COLO668 (cell line): Measurements from ENCODE around the gene BIN2.
A peak's percentile ranks its signal among the peaks of the same experiment; 100 is the strongest.
"Not testable (repeated sequence)": the region's sequence is repeated elsewhere in the genome, so short reads cannot be mapped to it uniquely, and the experiment has no call there.

ENCODE experiments used
- DNase-seq: peaks from one replicate; lab custom pipeline; 2025; ENCODE audit not compliant: unreplicated experiment; lab: John Stamatoyannopoulos, UW

The BIN2 gene

DNA sequence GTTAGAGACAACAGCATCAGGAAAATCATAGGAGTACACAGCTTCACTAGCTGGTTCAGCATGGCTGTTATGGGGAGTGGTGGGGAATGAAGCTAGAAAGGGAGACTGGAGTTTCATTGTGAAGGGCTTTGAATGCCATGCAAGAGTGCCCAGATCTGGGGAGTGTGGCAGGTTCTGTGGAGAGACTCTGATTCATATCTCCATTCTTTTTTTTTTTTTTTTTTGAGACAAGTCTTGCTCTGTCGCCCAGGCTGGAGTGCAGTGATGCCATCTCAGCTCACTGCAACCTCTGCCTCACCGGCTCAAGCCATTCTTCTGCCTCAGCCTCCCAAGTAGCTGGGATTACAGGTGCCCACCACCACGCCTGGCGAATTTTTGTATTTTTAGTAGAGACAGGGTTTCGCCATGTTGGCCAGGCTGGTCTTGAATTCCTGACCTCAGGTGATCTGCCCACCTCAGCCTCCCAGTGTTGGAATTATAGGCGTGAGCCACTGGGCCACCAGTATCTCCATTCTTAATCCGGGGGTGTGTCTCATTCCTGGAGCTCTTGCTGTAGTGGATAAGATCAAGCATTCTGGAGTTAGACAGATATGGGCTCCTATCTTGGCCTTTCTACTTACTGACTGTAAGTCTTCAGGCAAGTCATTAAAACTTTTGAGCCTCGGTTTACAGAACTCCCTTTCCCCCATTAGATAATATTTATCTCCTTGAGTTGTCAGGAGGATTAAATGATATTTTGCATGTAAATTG lies 5.7 kb downstream of the BIN2 start:
- not testable (repeated sequence) for DNase-seq

DNA sequence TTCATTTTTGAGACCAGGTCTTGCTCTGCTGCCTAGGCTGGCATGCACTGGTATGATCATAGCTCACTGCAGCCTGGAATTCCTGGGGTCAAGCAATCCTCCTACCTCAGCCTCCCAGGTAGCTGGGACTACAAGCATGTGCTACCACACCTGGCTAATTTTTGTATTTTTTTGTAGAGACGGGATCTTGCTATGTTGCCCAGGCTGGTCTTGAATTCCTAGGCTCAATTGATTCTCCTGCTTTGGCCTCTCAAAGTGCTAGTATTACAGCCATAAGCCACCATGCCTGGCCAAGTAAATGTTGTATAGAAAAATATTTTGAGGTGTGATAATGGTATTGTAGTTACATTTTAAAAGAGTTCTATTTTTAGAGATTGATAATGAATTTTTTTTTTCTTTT lies 12.6 kb downstream of the BIN2 start:
- no peak for DNase-seq

DNA sequence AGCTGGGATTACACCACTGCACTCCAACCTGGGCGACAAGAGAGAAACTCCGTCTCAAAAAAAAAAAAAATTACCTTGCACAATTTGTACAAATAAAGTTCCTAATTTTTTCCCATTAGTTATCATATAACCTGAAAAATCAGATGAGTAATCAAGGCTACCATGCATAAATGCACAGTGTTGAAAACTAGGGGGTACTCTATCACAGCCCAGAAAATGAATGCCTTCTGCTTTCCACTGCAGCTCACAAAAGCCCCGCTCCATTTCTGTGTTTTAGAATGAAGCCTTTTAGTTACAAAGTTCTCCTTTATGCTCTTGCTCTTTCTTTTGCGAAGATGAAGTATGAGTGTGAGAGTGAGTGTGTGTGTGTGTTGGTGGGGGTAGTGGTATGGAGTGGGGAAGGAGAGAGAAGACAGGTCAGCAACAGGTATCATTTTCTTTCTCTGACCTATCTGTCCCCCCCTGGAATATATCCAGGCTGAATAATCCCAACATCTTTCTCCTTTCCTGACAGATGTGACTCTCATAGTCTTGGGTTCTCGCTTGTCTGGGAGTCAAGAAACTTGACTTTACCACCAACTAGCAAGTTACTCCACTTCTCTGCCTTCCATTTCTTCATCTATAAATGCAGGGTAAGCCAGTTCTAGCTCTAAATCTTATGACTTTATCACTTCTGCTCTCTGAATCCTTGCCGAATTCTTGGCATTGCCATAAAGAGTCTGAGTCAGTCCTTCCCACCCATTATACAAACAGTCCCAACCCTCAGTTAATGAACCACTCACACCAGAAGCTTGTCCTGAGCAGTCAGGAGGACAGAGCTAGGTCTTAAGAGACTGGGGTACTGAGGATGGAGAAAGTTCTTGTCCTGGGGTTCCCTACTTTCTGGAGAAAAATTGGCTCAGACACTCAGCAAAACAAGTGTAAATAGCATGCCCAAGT lies 16.1 kb downstream of the BIN2 start:
- no peak for DNase-seq

DNA sequence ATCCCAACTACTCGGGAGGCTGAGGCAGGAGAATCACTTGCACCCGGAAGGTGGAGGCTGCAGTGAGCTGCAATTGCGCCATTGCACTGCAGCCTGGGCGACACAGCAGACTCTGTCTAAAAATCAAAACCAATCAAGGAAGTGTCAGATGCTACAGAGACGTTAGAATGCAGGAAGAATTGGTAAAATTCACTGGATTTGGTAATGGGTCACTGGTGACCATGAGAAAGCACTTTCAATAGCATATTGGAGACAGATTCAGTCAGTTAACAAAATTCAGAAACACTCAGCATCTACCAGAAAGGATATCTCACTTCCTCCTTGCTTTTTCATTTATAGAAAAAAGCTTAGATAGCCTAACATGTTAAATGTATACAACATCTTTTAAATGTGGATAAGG lies 17.5 kb downstream of the BIN2 start:
- no peak for DNase-seq

DNA sequence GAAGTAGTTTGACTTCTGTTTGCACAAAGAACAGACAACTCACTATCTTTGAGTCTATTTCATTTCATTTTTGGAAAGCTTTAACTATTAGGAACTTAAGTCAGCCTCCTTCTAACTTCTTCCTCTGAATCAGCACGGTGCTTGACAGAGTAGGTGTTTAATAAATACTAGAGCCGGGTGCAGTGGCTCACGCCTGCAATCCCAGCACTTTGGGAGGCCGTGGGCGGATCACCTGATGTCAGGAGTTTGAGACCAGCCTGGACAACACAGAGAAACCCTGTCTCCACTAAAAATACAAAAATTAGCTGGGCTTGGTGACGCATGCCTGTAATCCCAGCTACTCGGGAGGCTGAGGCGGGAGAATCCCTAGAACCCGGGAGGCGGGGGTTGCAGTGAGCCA lies 23.2 kb downstream of the BIN2 start:
- DNase-seq = not testable (repeated sequence)

DNA sequence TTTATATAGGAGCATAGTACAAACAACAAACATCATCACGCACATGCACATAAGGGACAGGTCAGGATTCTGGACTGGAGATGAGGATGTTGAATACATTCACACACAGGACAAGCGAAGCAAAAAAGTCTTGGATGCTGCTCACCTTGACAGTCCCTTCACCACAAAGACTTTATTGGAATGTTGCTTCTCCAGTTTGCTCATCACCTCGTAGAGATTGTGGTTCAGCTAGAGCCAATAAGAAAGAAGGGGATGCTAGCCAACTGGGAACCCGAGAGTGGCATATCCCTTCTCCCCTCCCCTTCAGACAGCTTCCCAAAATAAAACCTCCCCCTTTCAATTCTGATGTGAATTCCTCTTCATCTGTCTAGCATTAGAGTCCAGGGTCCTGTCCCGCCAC lies 28.3 kb downstream of the BIN2 start:
- no peak for DNase-seq

DNA sequence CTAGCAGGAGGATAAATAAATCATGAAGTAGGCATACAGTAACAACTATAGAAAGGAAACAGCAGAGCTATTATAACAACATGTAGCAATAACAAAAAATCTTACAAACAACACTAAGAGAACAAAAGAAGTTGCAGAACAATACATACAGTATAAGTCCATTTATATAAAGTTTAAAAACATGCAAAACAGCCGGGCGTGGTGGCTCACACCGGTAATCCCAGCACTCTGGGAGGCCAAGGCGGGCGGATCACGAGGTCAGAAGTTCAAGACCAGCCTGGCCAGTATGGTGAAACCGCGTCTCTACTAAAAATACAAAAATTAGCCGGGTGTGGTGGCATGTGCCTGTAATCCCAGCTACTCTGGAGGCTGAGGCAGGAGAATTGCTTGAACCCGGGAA lies 29.9 kb downstream of the BIN2 start:
- DNase-seq = not testable (repeated sequence)

DNA sequence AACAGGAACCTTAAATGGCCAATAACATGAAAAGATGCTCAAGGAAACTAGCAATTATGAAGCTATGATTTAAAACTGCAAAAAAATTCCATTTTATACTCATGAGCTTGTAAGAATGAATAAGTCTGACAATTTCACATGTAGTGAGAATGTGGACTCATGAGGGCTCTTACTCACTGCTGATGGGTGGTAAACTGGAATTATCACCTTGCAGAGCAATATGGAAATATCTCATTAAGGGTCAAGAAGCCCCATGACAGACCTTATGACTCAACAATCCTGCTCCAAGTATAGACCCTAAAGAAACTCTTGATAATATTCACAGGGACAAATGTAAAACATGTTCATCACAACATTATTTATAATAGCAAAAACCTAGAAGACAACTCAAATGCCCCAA lies 30.3 kb downstream of the BIN2 start:
- DNase-seq = no peak

DNA sequence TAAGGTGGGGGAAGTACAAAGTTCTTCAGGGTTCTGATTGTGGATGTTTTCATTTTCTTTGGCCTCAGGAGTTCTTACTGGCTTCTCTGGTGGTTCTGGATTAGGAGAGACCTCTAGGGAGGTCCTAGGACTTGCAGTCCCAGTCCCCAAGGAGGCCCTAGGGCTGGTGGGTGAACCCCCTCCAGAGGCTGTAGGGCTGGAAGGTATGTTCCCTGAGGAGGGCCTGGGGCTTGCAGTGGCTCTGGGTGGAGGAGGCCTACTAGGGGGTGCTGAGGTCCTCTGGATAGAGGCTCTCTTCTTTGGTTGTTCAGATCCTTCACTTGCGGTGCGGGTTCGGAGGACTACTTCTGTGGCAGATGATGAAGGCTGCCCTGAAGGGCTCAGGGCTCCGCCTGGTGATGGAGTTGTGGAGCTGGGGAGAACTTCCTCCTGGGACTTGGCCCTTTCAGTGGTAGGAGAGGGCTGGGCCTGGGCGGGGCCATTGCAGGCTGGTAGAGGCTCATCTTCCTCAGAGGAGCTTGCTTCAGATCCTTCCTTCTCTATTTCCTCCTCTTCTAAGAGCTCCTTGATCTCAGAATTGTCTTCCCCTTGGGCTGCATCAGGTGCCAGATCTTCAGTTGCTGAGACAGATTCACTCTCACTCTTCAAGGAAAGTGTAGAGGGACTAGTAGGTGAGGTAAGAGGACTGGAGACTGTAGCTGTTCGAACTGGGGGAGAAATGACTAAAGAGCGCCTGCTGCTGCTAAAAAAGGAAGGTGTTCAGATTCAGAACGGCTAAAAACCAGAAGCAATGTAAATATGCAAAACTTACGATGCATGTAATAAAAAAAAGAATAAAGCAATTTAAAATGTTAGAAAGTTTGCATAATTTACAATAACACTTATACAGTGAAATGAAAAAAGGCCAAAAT lies 32.1 kb downstream of the BIN2 start:
- not testable (repeated sequence) for DNase-seq

DNA sequence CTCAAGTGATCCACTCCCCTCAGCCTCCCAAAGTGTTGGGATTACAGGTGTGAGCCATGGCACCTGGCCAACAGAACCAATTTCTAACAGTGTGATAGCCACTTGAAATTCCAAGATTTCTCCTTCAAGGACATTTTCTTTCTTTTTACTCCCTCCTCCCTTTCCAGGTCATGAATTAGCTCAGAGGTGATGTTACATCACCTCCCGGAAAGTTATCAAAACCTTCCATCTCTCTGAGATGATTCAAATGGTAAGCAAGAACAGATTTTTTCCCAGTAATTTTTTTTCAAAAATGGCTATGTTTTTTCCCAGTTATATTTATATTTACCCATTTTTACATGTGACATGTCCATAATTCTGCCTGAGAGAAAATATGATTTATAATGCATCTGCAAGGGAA lies 38.1 kb downstream of the BIN2 start:
- DNase-seq = no peak

DNA sequence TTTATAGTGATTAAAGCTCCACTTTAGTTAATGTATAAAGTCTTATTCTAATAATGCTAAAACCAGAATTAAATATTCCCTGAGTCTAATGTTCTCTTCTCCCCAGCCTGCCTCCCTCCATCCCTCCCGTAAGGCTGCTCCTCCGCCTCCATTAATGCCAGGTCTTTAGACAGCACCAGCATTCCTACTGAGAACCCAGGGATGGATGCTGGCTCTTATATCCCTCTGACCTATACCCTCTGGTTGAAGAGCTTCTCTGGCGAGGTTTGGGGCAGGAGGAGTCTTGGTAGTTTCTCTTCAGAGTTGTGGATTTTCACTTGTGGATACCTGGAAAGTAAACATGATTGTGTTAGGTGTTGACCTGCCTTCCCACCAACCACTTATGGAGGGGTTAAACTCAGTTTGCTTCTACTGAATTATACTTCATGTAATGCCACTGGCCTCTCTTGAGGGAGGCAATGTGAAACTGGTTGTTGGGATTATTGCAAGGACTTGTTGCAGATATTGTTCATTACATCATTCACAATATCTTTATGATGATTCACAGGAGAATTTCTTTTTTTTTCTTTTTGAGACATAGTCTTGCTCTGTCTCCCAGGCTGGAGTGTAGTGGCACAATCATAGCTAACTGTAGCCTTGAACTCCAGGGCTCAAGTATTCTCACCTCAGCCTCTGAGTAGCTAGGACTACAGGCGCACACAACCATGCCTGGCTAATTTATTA lies 42.6 kb downstream of the BIN2 start:
- no peak for DNase-seq

DNA sequence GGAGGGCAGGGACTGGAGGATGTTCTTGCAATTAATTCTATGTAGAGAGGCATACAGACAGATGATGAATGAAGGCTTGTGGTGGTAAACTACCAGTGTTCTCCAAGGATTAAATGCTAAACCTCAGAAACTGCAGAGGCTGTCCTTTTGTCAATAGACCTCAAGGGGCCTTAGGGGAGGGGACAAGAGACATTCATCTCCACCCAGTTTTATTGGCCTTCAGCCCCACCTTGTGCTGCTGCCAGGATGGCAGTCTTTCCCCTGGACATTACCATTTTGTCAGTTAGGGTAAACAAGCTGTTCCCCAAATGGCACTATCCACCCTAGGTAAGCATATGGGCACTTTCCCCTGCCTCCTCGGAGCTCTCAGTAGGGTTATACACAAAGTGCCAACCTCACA lies 48.9 kb downstream of the BIN2 start:
- no peak for DNase-seq

DNA sequence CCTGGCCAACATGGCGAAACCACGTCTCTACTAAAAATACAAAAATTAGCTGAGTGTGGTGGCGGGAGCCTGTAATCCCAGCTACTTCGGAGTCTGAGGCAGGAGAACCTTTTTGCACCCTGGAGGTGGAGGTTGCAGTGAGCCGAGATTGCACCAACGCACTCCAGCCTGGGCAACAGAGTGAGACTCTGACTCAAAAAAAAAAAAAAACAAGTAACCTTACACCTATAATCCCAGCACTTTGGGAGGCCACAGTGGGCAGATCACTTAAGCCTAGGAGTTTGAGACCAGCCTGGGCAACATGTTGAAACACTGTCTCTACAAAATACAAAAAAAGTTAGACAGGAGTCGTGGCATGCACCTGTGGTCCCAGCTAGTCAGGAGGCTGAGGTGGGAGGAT lies 51.2 kb downstream of the BIN2 start:
- not testable (repeated sequence) for DNase-seq

DNA sequence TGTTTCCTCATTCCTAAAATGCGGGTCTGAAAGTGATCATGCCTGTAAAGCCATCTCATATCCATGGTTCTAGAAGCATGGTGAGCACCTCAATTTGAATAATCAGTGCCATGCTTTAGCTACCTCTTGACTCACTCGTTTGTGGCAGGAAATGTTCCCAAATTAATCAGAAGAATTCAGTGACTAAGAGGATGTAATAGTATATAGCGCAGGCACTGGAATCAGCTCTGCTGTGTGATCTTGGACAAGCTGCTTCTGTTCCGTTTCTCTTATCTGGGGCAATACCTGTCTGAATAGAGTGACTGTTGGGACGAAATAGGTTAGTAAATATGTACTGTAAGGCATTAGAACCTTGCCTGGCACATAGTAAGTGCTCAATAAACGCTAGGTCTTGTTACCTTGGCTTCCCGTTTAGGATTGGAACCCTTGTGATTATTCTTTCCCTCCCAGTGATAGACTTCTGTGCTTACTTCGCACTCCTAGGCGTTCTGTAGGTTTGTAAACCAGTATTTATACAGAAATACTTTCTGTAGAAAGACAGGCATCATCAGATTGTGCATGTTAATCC lies 52.9 kb downstream of the BIN2 start:
- DNase-seq = no peak

DNA sequence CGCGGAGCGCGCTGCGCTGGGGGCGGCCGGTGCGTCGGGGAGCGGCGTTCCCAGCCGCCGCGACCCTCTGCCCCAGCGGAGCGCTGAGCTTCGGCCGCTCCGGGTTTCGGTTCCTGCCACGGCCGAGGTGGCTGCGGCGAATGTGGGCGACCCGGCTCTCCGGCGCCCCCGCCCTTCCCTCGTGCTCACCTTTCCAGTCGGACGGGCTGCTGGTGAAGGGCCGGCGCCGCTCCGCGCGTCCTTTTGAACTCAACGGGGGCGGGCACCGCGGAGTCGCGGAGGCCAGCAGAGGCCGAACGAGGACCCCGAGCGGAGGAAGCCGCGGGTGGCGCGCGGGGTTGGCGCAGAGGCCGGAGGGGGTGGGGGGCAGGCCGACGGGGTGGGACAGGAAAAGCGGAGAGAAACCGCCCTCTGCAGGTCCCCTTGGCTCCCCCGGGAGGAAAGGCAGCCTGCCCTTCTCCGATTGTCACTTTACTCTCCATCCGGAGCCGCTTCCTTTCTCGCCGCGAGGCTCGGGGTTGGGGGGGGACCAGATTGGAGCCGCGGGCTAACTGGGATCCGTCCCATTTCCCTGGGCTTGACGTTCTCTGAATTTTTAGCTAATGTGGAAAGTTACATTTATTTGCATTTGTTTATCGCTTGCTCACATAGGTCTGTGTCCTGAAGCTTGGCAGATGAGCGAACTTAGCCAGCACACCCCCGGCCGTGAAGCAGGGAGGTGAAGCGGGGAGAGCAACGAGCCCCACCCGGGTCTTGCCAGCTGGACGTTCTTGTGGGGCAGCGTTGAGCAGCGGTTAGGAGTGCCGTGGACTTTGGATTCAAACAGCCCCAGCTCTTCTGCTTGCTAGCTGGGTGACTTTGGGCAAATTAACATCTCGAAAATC lies 53.7 kb downstream of the BIN2 start, which contains the start of gene SMAGP:
TSS of gene SMAGP (minus strand) at position 349 of the 884 bp plus-strand sequence. CDS start 1,137 bp downstream, outside the sequence.
- peak; percentile 60 for DNase-seq

DNA sequence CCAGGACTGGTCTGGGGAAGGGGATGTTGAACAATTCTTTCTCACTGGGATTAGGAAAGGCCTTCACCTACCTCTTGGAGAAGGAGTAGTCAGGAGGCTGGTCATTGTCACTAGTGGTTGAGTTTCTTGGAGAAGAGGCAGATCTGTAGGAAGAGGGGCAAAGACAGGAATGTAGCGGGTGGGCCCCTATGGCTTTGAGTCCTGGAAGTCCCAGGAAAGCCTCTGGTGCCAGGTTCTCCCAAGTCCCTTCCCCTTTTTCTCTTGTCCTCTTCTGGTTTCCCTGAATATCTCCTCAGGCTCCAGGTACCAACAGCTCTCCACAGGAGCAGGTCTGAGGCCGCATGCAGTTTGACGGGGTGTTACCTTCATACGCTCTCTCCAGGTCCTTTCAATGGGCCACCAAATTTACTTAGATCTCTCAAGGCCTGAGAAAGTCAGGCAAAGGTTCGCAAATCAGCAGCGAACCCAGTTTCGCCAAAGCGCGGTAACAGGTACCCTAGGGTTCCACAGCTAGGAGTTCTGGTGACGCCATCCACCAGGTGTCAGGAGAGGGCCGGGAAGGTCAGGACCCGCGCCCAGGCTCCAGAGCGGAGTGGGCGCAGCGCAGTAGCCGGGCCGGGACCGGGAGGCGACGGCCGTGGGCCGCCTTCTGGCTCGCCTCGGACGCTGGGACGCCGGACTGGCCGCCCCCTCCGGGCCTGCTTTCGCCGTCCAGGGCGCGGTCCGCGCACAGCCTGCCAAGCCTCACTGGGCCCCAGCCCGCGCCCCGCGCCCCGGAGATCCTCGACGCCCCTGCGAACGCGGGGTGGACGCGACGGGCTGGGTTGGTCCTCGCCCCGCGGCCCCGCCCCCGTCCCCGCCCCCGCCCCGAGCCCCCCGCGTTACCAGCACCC lies 54.6 kb downstream of the BIN2 start:
- peak; percentile 32 for DNase-seq

DNA sequence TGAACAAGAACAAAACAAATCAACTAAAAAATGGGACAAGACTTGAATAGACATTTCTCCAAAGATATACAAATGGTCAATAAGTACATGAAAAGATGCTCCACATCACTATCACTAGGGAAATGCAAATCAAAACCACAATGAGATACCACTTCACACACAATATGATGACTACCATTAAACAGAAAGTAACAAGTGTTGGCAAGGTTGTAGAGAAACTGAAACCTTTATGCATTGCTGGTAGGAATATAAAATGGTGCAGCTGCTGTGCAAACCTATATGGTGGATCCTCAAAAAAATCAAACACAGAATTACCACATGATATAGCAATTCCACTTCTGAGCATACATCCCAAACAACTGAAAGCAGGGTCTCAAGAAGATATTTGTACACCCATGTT lies 59.0 kb downstream of the BIN2 start:
- DNase-seq = no peak

DNA sequence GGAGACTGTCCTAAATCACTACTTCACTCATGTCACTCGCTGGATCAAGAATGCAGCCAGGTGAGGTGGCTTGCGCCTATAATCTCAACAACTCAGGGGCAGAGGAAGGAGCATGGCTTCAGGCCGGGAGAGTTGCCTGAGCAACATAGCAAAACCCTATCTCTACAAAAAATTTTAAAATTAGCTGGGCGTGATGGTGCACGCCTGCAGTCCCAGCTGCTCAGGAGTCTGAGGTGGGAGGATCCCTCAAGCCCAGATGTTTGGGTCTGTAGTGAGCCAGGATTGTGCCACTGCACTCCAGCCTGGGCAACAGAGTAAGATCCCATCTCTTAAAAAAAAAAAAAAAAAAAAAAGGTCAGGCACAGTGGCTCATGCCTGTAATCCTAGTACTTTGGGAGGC lies 59.7 kb downstream of the BIN2 start:
- no peak for DNase-seq
